GM19467 (cell line): Measurements from ENCODE around the gene DDX1.

Experiments
- ATAC-seq: cut with Tn5 transposase; IDR thresholded peaks from one replicate; pipeline ENCODE4 v1.9.1; 2021; ENCODE audit warnings: mild to moderate bottlenecking, moderate library complexity; ENCODE audit not compliant: unreplicated experiment

The DDX1 gene

GRCh38 chr2:15561574-15562344 lies 29.9 kb upstream of the DDX1 start:
- ATAC-seq, result peak; percentile 12

GRCh38 chr2:15562354-15563031 lies 29.2 kb upstream of the DDX1 start:
- no peak for ATAC-seq

GRCh38 chr2:15563227-15564100 lies 28.2 kb upstream of the DDX1 start:
- no peak for ATAC-seq

- ATAC-seq, result no peak
Measured at GRCh38 chr2:15565392-15565791, 26.3 kb upstream of the DDX1 start.

GRCh38 chr2:15565994-15566671 lies 25.5 kb upstream of the DDX1 start:
- no peak for ATAC-seq

GRCh38 chr2:15566912-15567311 lies 24.8 kb upstream of the DDX1 start:
- no peak for ATAC-seq

- ATAC-seq, result no peak
Measured at GRCh38 chr2:15568874-15569273, 22.8 kb upstream of the DDX1 start.

GRCh38 chr2:15570104-15570503 lies 21.6 kb upstream of the DDX1 start:
- ATAC-seq, result no peak

- no peak for ATAC-seq
Measured at GRCh38 chr2:15571729-15572128, 19.9 kb upstream of the DDX1 start.

- peak; percentile 97 for ATAC-seq
Measured at GRCh38 chr2:15577071-15577735, 14.5 kb upstream of the DDX1 start.

GRCh38 chr2:15579641-15580040 lies 12.0 kb upstream of the DDX1 start:
- ATAC-seq, result no peak

- no peak for ATAC-seq
Measured at GRCh38 chr2:15580451-15580850, 11.2 kb upstream of the DDX1 start.

- no peak for ATAC-seq
Measured at GRCh38 chr2:15582710-15583357, 8.8 kb upstream of the DDX1 start.

- no peak for ATAC-seq
Measured at GRCh38 chr2:15583826-15584225, 7.8 kb upstream of the DDX1 start.

- no peak for ATAC-seq
Measured at GRCh38 chr2:15584316-15584715, 7.4 kb upstream of the DDX1 start.

- ATAC-seq, result no peak
Measured at GRCh38 chr2:15584767-15585469, 6.8 kb upstream of the DDX1 start.

GRCh38 chr2:15588329-15588919 lies 3.2 kb upstream of the DDX1 start:
- ATAC-seq, result no peak

GRCh38 chr2:15591373-15591691 lies 336 bp upstream of the DDX1 start:
- no peak for ATAC-seq

GRCh38 chr2:15593327-15593705 lies 1.6 kb downstream of the DDX1 start:
- ATAC-seq, result no peak
